ENCODE measurements around the gene TTC39B. TPM values are rescaled to one million over a fixed set of nuclear protein-coding genes. Genes with fewer than 3 reads are reported as not detected.

The TTC39B gene
- total RNA-seq, 2 donors from 2014 or later = 5.3 to 6.0 TPM

DNA sequence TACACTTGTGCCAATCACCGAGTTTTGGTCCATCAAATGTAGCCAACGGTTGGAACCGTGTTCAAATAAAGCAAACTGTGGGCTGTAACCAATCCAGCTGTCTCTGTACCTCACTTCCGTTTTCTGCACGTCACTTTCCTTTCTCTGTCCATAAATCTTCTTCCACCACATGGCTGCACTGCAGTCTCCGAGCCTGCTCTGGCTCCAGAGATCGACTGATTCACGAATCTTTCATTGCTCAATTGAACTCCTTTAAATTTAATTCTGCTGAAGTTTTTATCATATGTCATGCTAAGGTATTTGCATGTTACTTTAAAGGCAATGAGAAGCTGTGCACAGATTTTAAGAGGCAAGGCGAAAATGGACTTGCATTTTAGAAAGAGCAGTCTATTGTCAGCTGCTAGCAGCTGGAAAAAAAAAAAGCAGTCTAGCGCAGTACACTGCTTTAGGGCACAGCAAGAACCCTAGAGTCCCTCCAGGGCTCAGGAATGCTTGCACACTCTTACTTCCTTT, 13.2 kb downstream of the TTC39B start:
- H3K4me1 ChIP-seq = peaks cover 19% of the 10 kb centered on the region
- peak overlapping the region in 1 of 4 donors; percentile 29 for H3K27ac ChIP-seq
- WGBS, 2 donors = 68 to 76% methylated on average over 10 of the region's 10 CpGs
- no peak overlapping the region for H3K4me3 ChIP-seq
- ATAC-seq (no peak), DNase-seq (no peak)
- H3K9me3 ChIP-seq = no peaks in the 10 kb centered on the region
- intact Hi-C loops (cut with DNase I) = no loop called here
- no peaks in the 10 kb centered on the region for H3K36me3 ChIP-seq (replicated peaks in 1 of 2; ENCODE audit: insufficient read depth in 1 of 2, low read depth in 2 of 2)
- H3K27me3 ChIP-seq = no peaks in the 10 kb centered on the region
- TF ChIP-seq POLR2A (IDR thresholded peaks at IDR 0.05) = no peak
- TF ChIP-seq, protein P1, sequence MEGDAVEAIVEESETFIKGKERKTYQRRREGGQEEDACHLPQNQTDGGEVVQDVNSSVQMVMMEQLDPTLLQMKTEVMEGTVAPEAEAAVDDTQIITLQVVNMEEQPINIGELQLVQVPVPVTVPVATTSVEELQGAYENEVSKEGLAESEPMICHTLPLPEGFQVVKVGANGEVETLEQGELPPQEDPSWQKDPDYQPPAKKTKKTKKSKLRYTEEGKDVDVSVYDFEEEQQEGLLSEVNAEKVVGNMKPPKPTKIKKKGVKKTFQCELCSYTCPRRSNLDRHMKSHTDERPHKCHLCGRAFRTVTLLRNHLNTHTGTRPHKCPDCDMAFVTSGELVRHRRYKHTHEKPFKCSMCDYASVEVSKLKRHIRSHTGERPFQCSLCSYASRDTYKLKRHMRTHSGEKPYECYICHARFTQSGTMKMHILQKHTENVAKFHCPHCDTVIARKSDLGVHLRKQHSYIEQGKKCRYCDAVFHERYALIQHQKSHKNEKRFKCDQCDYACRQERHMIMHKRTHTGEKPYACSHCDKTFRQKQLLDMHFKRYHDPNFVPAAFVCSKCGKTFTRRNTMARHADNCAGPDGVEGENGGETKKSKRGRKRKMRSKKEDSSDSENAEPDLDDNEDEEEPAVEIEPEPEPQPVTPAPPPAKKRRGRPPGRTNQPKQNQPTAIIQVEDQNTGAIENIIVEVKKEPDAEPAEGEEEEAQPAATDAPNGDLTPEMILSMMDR (IDR thresholded peaks at IDR 0.05) = no peak

DNA sequence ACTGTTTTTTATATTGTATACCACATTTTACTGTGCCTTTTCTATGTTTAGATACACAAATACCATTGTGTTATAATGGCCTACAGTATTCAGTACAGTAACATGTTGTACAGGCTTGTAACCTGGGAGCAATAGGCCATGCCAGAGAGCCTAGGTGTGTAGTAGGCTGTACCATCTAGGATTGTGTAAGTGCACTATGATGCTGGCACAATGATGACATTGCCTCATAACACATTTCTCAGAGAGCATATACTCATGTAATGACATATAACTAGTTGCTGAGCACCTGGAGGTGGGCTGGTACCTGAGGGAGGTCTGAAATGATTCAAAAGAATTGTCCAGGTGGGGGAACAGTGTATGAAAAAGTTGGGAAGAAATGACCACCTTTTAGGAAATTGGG, 13.9 kb downstream of the TTC39B start:
- intact Hi-C loops (cut with DNase I) = no loop called here
- no peaks in the 10 kb centered on the region for H3K27me3 ChIP-seq
- TF ChIP-seq POLR2A (IDR thresholded peaks at IDR 0.05) = no peak
- TF ChIP-seq, protein P1 (IDR thresholded peaks at IDR 0.05) = no peak
- no peaks in the 10 kb centered on the region for H3K36me3 ChIP-seq (replicated peaks in 1 of 2; ENCODE audit: insufficient read depth in 1 of 2, low read depth in 2 of 2)
- no peak overlapping the region for H3K4me3 ChIP-seq
- peaks cover 19% of the 10 kb centered on the region for H3K4me1 ChIP-seq
- no peak for ATAC-seq
- H3K27ac ChIP-seq = no peak overlapping the region
- no peaks in the 10 kb centered on the region for H3K9me3 ChIP-seq
- DNase-seq = no peak

DNA sequence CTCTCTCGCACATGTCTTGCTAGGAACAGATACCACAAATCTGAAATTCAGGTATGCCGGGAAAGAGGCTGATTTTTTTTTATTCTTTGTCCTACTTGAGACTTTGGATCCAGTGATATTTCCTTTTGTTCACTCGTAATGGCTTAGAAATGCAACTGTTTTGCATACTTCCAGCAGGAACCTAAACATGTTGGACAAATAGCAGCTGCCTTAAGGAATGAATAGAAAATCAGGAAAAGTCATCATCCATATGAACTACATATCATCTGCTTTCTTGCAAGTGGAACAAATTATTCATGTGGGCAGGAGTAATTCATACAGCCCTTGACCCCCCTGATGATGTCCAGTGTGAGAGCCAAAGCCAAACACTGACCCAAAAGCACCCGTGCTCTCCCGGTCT, 17.4 kb downstream of the TTC39B start:
- Histone ChIP-seq H3K9me3 (no peaks in the 10 kb centered on the region), H3K27ac (no peak overlapping the region), H3K4me3 (no peak overlapping the region), H3K36me3 (replicated peaks in 1 of 2; ENCODE audit: insufficient read depth in 1 of 2, low read depth in 2 of 2) (no peaks in the 10 kb centered on the region), H3K27me3 (no peaks in the 10 kb centered on the region), H3K4me1 (no peaks in the 10 kb centered on the region)
- 91 to 92% methylated on average over 5 of the region's 5 CpGs for WGBS, 2 donors
- no peak for DNase-seq
- intact Hi-C loops (cut with DNase I) = no loop called here
- ATAC-seq = no peak
- TF ChIP-seq POLR2A (IDR thresholded peaks at IDR 0.05) = no peak
- TF ChIP-seq, protein P1 (IDR thresholded peaks at IDR 0.05) = no peak

DNA sequence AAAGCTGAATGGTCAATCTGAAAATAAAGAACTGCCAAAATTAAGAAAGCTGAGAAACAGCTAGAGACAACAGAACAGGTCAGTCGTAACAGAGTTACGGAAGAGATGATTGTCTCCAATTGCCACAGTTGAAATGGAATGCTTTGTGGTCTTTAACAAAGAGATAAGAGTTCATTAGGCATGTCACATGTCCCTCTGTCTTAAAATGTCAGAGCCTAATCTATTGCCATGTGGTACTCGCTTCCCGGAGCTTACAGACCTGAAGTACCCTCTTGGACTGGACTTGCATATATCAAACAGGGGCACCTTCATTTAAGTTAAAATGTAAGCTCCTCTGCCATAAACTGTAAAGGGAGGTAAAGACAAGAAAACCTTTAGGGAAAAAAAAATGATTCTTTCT, 19.7 kb downstream of the TTC39B start:
- H3K36me3 ChIP-seq (replicated peaks in 1 of 2; ENCODE audit: insufficient read depth in 1 of 2, low read depth in 2 of 2) = no peaks in the 10 kb centered on the region
- DNase-seq (no peak), ATAC-seq (no peak)
- TF ChIP-seq, protein P1 (IDR thresholded peaks at IDR 0.05) = no peak
- no peak for TF ChIP-seq POLR2A (IDR thresholded peaks at IDR 0.05)
- intact Hi-C loops (cut with DNase I) = no loop called here
- H3K4me1 ChIP-seq = no peaks in the 10 kb centered on the region
- no peak overlapping the region for H3K4me3 ChIP-seq
- WGBS, 2 donors = 90 to 96% methylated on average over 4 of the region's 4 CpGs
- no peaks in the 10 kb centered on the region for H3K9me3 ChIP-seq
- H3K27me3 ChIP-seq = no peaks in the 10 kb centered on the region
- H3K27ac ChIP-seq = no peak overlapping the region

DNA sequence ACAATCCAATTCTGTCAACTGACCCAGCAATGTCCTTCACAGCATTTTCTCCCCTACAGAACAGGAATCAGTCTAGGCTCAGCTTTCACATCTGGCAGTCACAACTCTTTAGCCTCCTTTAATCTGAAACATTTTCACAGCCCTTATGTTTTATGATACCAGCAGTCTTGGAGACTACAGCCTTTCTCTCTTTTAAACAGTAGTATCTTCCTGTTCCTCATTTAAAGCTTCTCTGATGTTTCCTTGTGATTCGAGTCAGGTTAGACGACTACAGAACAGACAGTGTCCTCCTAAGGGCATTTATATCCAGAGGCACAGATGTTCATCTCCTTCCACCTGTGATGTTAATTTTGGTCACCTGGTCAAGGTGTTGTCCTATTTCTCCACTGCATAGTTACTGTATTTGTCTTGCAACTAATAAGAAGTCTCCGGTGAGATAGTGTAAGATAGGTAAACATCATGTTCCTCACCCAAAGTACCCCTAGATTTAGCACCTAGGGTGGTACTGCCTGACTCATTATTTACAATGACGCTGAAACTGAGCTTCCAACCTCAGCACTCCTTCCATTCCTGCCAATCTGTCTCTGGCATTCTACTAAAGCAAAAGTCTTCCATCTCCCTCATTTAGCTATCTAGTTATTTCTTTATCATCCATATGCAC, 20.7 kb downstream of the TTC39B start:
- Histone ChIP-seq H3K4me3 (no peak overlapping the region), H3K36me3 (replicated peaks in 1 of 2; ENCODE audit: insufficient read depth in 1 of 2, low read depth in 2 of 2) (no peaks in the 10 kb centered on the region), H3K27me3 (no peaks in the 10 kb centered on the region), H3K4me1 (no peaks in the 10 kb centered on the region), H3K9me3 (no peaks in the 10 kb centered on the region), H3K27ac (no peak overlapping the region)
- WGBS, 2 donors = 68 to 72% methylated on average over 4 of the region's 4 CpGs
- DNase-seq = no peak
- intact Hi-C loops (cut with DNase I) = no loop called here
- ATAC-seq = no peak
- no peak for TF ChIP-seq POLR2A (IDR thresholded peaks at IDR 0.05)
- TF ChIP-seq, protein P1 (IDR thresholded peaks at IDR 0.05) = no peak
